GM19397 (cell line): Measurements from ENCODE around the gene TMEM220.

Experiments
- ATAC-seq: cut with Tn5 transposase; IDR thresholded peaks from one replicate; pipeline ENCODE4 v1.9.1; 2021; ENCODE audit warnings: mild to moderate bottlenecking, moderate library complexity; ENCODE audit not compliant: unreplicated experiment

The TMEM220 gene

GRCh38 chr17:10673312-10673711 is 56.5 kb downstream of the TMEM220 start:
- no peak for ATAC-seq

GRCh38 chr17:10668775-10669174 is 61.0 kb downstream of the TMEM220 start:
- no peak for ATAC-seq

GRCh38 chr17:10666906-10667305 is 62.9 kb downstream of the TMEM220 start:
- ATAC-seq = no peak

- ATAC-seq = no peak
Measured at GRCh38 chr17:10664571-10664970, 65.3 kb downstream of the TMEM220 start.
